ENCODE results near the gene PRPF19.

- TF ChIP-seq CTCF (conservative IDR thresholded peaks at IDR 0.05; ENCODE audit: low read length) (no peak), EZH2phosphoT487 (IDR thresholded peaks at IDR 0.05; ENCODE audit: borderline replicate concordance, low read depth, low read length) (no peak)
Observed at GRCh38 chr11:60948250-60948649, 41.9 kb upstream of the PRPF19 start.

Measured in OCI-LY7 (cell line).